Erythroblast (primary cell): ENCODE measurements around the gene PML.

Experiments
- GATA1 ChIP-seq: IDR thresholded peaks from 2 replicates; pipeline ENCODE4 v1.6.1; 2011; ENCODE audit warnings: low read depth, mild to moderate bottlenecking, control low read depth, low read length, moderate library complexity
- POLR2A ChIP-seq: IDR thresholded peaks from 2 replicates; pipeline ENCODE4 v1.6.1; 2011; ENCODE audit warnings: mild to moderate bottlenecking, low read length

DNA sequence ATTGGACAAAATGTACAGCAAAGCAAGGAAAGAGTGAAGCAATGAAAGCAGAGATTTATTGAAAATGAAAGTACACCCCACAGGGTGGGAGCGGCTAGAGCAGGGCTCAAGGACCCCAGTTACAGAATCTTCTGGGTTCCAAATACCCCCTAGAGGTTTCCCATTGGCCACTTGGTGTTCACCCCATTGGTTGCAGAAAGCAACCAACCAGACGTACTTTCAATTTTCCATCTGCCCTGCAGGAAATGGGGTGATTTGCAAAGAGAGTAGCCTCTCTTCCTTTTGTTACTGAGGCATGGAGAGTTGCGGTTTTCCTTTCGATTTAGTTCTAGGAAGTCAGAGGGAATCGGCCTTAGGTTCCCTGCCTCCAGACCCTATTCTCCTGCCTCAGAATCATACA is 2.4 kb downstream of the PML start:
- TF ChIP-seq POLR2A (peak; percentile 31), GATA1 (no peak)
